ENCODE data around the gene TFEB. TPM values are rescaled to one million over a fixed set of nuclear protein-coding genes. Genes with fewer than 3 reads are reported as not detected.

TFEB gene
- total RNA-seq, 1 experiment from 2014 or later: 6.6 TPM

GRCh38 chr6:41648070-41648585, 87.3 kb downstream of the TFEB start:
- CTCF ChIA-PET: interaction anchor here (0.8 to 1.1 kb wide), 2 partner anchors 29 to 139 kb away, joined by 3 read pairs; partner anchors contain the start of gene TOMM6
- H3K36me3 Mint-ChIP-seq (ENCODE audit: insufficient read depth, unreplicated experiment): peaks cover 5% of the 10 kb centered on the region
- H3K4me3 Mint-ChIP-seq (ENCODE audit: low read depth, unreplicated experiment): no peak overlapping the region
- BruUV-seq (replicated peaks): no TSS peak
- H3K27me3 Mint-ChIP-seq (ENCODE audit: unreplicated experiment): no peaks in the 10 kb centered on the region
- no peak for TF ChIP-seq CTCF (IDR thresholded peaks at IDR 0.05; ENCODE audit: unreplicated experiment)
- no peaks in the 10 kb centered on the region for H3K9me3 Mint-ChIP-seq (ENCODE audit: low read depth, unreplicated experiment)
- no peaks in the 10 kb centered on the region for H3K4me1 Mint-ChIP-seq (ENCODE audit: low read depth, unreplicated experiment)
- H3K27ac Mint-ChIP-seq (ENCODE audit: unreplicated experiment): no peak overlapping the region
- intact Hi-C loops (cut with micrococcal nuclease; ENCODE audit: unreplicated experiment): no loop called here
- no peak for DNase-seq

GRCh38 chr6:41647061-41647511, 88.3 kb downstream of the TFEB start:
- Mint-ChIP-seq H3K4me1 (ENCODE audit: low read depth, unreplicated experiment) (no peaks in the 10 kb centered on the region), H3K4me3 (ENCODE audit: low read depth, unreplicated experiment) (no peak overlapping the region), H3K27ac (ENCODE audit: unreplicated experiment) (no peak overlapping the region), H3K9me3 (ENCODE audit: low read depth, unreplicated experiment) (no peaks in the 10 kb centered on the region), H3K36me3 (ENCODE audit: insufficient read depth, unreplicated experiment) (peaks cover 4% of the 10 kb centered on the region), H3K27me3 (ENCODE audit: unreplicated experiment) (no peaks in the 10 kb centered on the region)
- no peak for DNase-seq
- CTCF ChIA-PET: interaction anchor here (0.8 to 1.1 kb wide), 2 partner anchors 28 to 140 kb away, joined by 3 read pairs; partner anchors contain the start of gene TOMM6
- BruUV-seq (replicated peaks): no TSS peak
- TF ChIP-seq CTCF (IDR thresholded peaks at IDR 0.05; ENCODE audit: unreplicated experiment): no peak
- intact Hi-C loops (cut with micrococcal nuclease; ENCODE audit: unreplicated experiment): no loop called here

GRCh38 chr6:41646026-41646795, 89.2 kb downstream of the TFEB start:
- Mint-ChIP-seq H3K36me3 (ENCODE audit: insufficient read depth, unreplicated experiment) (no peaks in the 10 kb centered on the region), H3K4me3 (ENCODE audit: low read depth, unreplicated experiment) (no peak overlapping the region), H3K27me3 (ENCODE audit: unreplicated experiment) (no peaks in the 10 kb centered on the region), H3K27ac (ENCODE audit: unreplicated experiment) (no peak overlapping the region), H3K4me1 (ENCODE audit: low read depth, unreplicated experiment) (no peaks in the 10 kb centered on the region), H3K9me3 (ENCODE audit: low read depth, unreplicated experiment) (no peaks in the 10 kb centered on the region)
- DNase-seq: no peak
- no TSS peak for BruUV-seq (replicated peaks)
- intact Hi-C loops (cut with micrococcal nuclease; ENCODE audit: unreplicated experiment): no loop called here
- CTCF ChIA-PET: no interaction called here
- no peak for TF ChIP-seq CTCF (IDR thresholded peaks at IDR 0.05; ENCODE audit: unreplicated experiment)

GRCh38 chr6:41645007-41645618, 90.3 kb downstream of the TFEB start:
- TF ChIP-seq CTCF (IDR thresholded peaks at IDR 0.05; ENCODE audit: unreplicated experiment): no peak
- intact Hi-C loops (cut with micrococcal nuclease; ENCODE audit: unreplicated experiment): no loop called here
- CTCF ChIA-PET: no interaction called here
- no peaks in the 10 kb centered on the region for H3K4me1 Mint-ChIP-seq (ENCODE audit: low read depth, unreplicated experiment)
- no peak overlapping the region for H3K27ac Mint-ChIP-seq (ENCODE audit: unreplicated experiment)
- H3K9me3 Mint-ChIP-seq (ENCODE audit: low read depth, unreplicated experiment): no peaks in the 10 kb centered on the region
- H3K27me3 Mint-ChIP-seq (ENCODE audit: unreplicated experiment): no peaks in the 10 kb centered on the region
- BruUV-seq (replicated peaks): no TSS peak
- no peak for DNase-seq
- H3K36me3 Mint-ChIP-seq (ENCODE audit: insufficient read depth, unreplicated experiment): peaks cover 2% of the 10 kb centered on the region
- H3K4me3 Mint-ChIP-seq (ENCODE audit: low read depth, unreplicated experiment): no peak overlapping the region
